Epithelial cell of proximal tubule (primary cell): ENCODE measurements around the gene FAP. TPM values are rescaled to one million over a fixed set of nuclear protein-coding genes. Genes with fewer than 3 reads are reported as not detected.

Experiments
- DNase-seq: peaks from one replicate; pipeline ENCODE4 v3.0.0-alpha.2; 2011; ENCODE audit warnings: low read depth
- H3K4me3 ChIP-seq: 2 replicates; pipeline ENCODE4 v1.5.1; 2011; ENCODE audit warnings: low read depth, mild to moderate bottlenecking, low read length
- CTCF ChIP-seq: conservative IDR thresholded peaks from 2 replicates; pipeline ENCODE4 v1.5.1; 2012; ENCODE audit warnings: low read depth, mild to moderate bottlenecking, low read length
- total RNA-seq: library from RNA; depleted of rRNA; stranded (reverse); fragments of >200 nt; gene quantifications from 2 replicates; pipeline ENCODE4 v1.2.3, GENCODE V29; 2015

Gene FAP
- total RNA-seq = 0.14 and 2.3 TPM in 2 replicates

GRCh38 chr2:162243294-162243693, at the start of gene FAP:
Gene FAP (minus strand): TSS chr2:162243445. CDS start chr2:162243327, 118 bp downstream.
- DNase-seq = no peak
- no peak within 1 kb of the TSS for H3K4me3 ChIP-seq
- TF ChIP-seq CTCF = no peak

GRCh38 chr2:162291748-162292147, 48.5 kb upstream of the FAP start:
- H3K4me3 ChIP-seq = no peak overlapping the region
- DNase-seq = no peak
- no peak for TF ChIP-seq CTCF

DNA sequence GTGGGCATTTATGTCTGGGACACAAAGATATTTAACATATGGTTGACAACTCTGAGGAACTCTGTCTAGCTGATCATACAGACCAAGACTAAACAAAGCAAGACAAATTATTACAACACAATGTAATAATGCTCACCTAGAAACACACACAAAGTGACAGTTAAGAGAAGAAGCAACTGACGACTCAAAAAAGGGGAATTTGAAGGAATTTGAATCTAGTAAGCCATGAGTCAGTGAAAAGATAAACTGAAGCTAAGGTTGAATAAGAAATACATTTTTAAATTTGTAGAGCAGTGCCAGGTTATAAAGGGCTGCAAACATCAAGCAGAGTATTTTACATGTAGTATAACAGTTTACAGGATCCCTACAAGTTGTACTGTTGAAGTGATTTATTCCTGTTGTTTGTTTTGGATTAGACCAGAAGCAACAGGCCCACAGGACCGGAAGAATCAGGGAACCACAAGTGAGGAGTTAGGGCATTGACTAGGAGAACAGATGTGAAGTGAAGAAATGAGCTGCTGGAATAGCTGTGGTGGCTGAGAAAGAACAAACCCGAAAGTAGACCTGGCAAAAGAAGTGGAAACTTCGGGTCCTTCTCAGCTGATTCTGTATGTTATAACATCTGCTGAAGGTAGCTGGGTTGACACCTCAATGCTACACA, 39.6 kb upstream of the FAP start:
- H3K4me3 ChIP-seq = no peak overlapping the region
- TF ChIP-seq CTCF = no peak
- no peak for DNase-seq

- TF ChIP-seq CTCF = peak; percentile 8
- DNase-seq = no peak
- H3K4me3 ChIP-seq = no peak overlapping the region
Measured at GRCh38 chr2:162280654-162281053, 37.4 kb upstream of the FAP start.

DNA sequence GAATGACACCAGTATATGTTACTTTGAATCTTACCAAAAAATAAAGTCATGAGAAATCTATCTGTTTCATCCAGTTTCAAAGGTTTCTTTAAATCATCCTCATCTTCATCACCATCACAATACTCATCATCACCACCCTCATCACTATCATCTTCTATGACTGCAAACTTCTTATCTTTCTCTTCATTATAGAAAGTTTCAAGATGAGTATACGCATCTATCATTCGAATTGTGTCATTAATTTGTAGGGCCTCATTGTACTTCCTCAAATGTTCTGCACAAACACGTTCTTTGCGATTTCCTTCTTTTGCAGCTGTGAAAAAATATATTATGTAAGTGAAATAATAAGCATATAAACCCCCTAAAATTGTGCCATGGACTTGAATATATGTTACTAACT, 34.1 kb upstream of the FAP start:
- no peak for DNase-seq
- no peak overlapping the region for H3K4me3 ChIP-seq
- no peak for TF ChIP-seq CTCF

DNA sequence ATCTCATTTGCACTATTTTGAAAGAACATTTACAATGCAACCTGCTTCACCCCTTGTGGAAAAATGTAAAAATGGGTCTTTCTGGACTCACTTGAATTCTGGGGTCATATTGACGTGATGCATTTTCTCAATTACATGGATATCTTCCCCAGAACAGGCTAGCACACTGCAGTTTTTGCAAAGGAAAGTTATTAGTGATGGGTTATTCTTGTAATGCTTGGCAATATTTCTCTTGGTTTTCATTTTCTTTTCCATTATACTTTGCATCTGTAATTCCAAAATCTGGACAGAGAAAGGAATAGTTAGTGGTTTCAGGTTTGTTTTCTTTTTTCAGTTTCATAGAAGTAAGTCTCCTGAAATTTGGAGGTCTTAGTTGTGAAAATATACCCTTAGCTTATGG, 24.8 kb upstream of the FAP start:
- no peak for DNase-seq
- H3K4me3 ChIP-seq = no peak overlapping the region
- no peak for TF ChIP-seq CTCF

DNA sequence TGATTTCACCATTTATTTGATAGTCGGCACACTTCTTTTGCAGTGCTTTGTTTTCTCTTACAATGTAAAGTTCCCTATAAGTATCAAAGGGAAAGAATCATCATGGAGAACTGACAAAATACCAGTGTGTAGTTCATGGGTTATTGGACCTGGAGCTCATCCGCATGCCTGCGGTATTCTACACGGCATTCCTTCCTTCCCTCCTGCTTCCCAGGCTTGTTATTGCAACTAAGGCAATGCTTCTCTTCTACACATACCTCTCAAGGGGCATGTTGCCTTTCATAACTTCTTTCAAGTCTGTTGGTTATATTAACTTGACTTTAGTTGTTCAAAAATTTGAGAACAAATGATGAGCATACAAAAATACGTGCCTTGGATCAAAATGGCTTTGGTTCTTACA, 24.3 kb upstream of the FAP start:
- no peak overlapping the region for H3K4me3 ChIP-seq
- no peak for TF ChIP-seq CTCF
- no peak for DNase-seq
